ENCODE results near the gene MST1R.
"Not testable (repeated sequence)": the region's sequence is repeated elsewhere in the genome, so short reads cannot be mapped to it uniquely, and the experiment has no call there.

DNA sequence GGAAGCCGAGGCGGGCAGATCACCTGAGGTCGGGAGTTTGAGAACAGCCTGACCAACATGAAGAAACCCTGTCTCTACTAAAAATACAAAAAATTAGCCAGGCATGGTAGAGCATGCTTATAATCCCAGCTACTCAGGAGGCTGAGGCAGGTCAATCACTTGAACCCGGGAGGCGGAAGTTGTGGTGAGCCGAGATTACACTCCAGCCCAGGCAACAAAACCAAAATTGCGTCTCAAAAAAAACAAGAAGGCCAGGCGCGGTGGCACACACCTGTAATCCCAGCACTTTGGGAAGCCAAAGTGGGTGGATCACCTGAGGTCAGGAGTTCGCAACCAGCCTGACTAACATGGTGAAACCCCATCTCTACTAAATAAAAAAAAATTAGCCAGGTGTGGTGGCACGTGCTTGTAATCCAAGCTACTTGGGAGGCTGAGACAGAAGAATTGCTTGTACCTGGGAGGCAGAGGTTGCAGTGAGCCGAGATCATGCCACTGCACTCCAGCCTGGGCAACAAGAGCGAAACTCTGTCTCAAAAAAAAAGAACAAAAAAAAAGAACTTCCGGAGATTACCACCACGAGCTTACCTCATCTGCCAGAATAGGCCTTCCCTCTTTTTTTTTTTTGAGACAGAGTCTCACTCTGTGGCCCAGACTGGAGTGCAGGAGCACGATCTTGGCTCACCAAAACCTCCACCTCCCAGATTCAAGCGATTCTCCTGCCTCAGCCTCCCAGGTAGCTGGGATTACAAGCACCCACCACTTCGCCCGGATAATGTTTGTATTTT lies 14.3 kb upstream of the MST1R start:
- TF ChIP-seq, protein P1, sequence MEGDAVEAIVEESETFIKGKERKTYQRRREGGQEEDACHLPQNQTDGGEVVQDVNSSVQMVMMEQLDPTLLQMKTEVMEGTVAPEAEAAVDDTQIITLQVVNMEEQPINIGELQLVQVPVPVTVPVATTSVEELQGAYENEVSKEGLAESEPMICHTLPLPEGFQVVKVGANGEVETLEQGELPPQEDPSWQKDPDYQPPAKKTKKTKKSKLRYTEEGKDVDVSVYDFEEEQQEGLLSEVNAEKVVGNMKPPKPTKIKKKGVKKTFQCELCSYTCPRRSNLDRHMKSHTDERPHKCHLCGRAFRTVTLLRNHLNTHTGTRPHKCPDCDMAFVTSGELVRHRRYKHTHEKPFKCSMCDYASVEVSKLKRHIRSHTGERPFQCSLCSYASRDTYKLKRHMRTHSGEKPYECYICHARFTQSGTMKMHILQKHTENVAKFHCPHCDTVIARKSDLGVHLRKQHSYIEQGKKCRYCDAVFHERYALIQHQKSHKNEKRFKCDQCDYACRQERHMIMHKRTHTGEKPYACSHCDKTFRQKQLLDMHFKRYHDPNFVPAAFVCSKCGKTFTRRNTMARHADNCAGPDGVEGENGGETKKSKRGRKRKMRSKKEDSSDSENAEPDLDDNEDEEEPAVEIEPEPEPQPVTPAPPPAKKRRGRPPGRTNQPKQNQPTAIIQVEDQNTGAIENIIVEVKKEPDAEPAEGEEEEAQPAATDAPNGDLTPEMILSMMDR (conservative IDR thresholded peaks at IDR 0.05; ENCODE audit: low read depth, low read length): not testable (repeated sequence)
- TF ChIP-seq EZH2 (IDR thresholded peaks at IDR 0.05; ENCODE audit: low read length, unreplicated experiment): not testable (repeated sequence)

Measured in PC-3 (cell line).